ENCODE data around the gene ASF1A.
"Not testable (repeated sequence)": the region's sequence is repeated elsewhere in the genome, so short reads cannot be mapped to it uniquely, and the experiment has no call there.

Gene ASF1A

GRCh38 chr6:118893807-118894424 lies at the start of gene ASF1A:
ASF1A (plus strand) TSS chr6:118894152; CDS start chr6:118894414, 262 bp downstream.
- H3K4me3 ChIP-seq (ENCODE audit: low read length), result peak within 1 kb of the TSS; percentile 98
- no peaks in the 10 kb centered on the region for H3K27me3 ChIP-seq (ENCODE audit: insufficient read depth, low read length)
- peak within 1 kb of the TSS; percentile 97 for H3K9ac ChIP-seq (ENCODE audit: low read depth, low read length)
- H3K4me1 ChIP-seq (ENCODE audit: insufficient read depth, low read length), result peaks cover 19% of the 10 kb centered on the region
- H3K27ac ChIP-seq (ENCODE audit: low read length), result peak within 1 kb of the TSS; percentile 87
- H3K36me3 ChIP-seq (ENCODE audit: insufficient read depth, low read depth, low read length), result peaks cover 14% of the 10 kb centered on the region; the same call in 1 of the 2 replicates
- H3K9me3 ChIP-seq (ENCODE audit: insufficient read depth, low read depth, low read length), result no peaks in the 10 kb centered on the region

- no peaks in the 10 kb centered on the region; the same call in 1 of the 2 replicates for H3K36me3 ChIP-seq (ENCODE audit: insufficient read depth, low read depth, low read length)
- H3K27me3 ChIP-seq (ENCODE audit: insufficient read depth, low read length), result no peaks in the 10 kb centered on the region
- no peak overlapping the region for H3K9ac ChIP-seq (ENCODE audit: low read depth, low read length)
- no peak overlapping the region for H3K4me3 ChIP-seq (ENCODE audit: low read length)
- no peaks in the 10 kb centered on the region for H3K4me1 ChIP-seq (ENCODE audit: insufficient read depth, low read length)
- H3K9me3 ChIP-seq (ENCODE audit: insufficient read depth, low read depth, low read length), result no peaks in the 10 kb centered on the region
- no peak overlapping the region for H3K27ac ChIP-seq (ENCODE audit: low read length)
Observed at GRCh38 chr6:118844915-118845314, 49.0 kb upstream of the ASF1A start.

GRCh38 chr6:118853408-118853807 lies 40.5 kb upstream of the ASF1A start:
- no peaks in the 10 kb centered on the region for H3K9me3 ChIP-seq (ENCODE audit: insufficient read depth, low read depth, low read length)
- H3K27me3 ChIP-seq (ENCODE audit: insufficient read depth, low read length), result no peaks in the 10 kb centered on the region
- H3K36me3 ChIP-seq (ENCODE audit: insufficient read depth, low read depth, low read length), result no peaks in the 10 kb centered on the region
- no peak overlapping the region for H3K4me3 ChIP-seq (ENCODE audit: low read length)
- no peaks in the 10 kb centered on the region for H3K4me1 ChIP-seq (ENCODE audit: insufficient read depth, low read length)
- no peak overlapping the region for H3K27ac ChIP-seq (ENCODE audit: low read length)
- H3K9ac ChIP-seq (ENCODE audit: low read depth, low read length), result no peak overlapping the region

GRCh38 chr6:118856301-118856700 lies 37.7 kb upstream of the ASF1A start:
- no peaks in the 10 kb centered on the region for H3K36me3 ChIP-seq (ENCODE audit: insufficient read depth, low read depth, low read length)
- no peak overlapping the region for H3K4me3 ChIP-seq (ENCODE audit: low read length)
- H3K27me3 ChIP-seq (ENCODE audit: insufficient read depth, low read length), result no peaks in the 10 kb centered on the region
- no peak overlapping the region for H3K27ac ChIP-seq (ENCODE audit: low read length)
- H3K4me1 ChIP-seq (ENCODE audit: insufficient read depth, low read length), result no peaks in the 10 kb centered on the region
- H3K9ac ChIP-seq (ENCODE audit: low read depth, low read length), result no peak overlapping the region
- H3K9me3 ChIP-seq (ENCODE audit: insufficient read depth, low read depth, low read length), result no peaks in the 10 kb centered on the region

- H3K27ac ChIP-seq (ENCODE audit: low read length), result no peak overlapping the region
- H3K9ac ChIP-seq (ENCODE audit: low read depth, low read length), result no peak overlapping the region
Observed at GRCh38 chr6:118859517-118860064, 34.4 kb upstream of the ASF1A start.

GRCh38 chr6:118860363-118860762 lies 33.6 kb upstream of the ASF1A start:
- Histone ChIP-seq H3K27me3 (ENCODE audit: insufficient read depth, low read length) (no peaks in the 10 kb centered on the region), H3K36me3 (ENCODE audit: insufficient read depth, low read depth, low read length) (no peaks in the 10 kb centered on the region), H3K9me3 (ENCODE audit: insufficient read depth, low read depth, low read length) (peaks cover 5% of the 10 kb centered on the region; the same call in 1 of the 2 replicates), H3K4me1 (ENCODE audit: insufficient read depth, low read length) (no peaks in the 10 kb centered on the region), H3K27ac (ENCODE audit: low read length) (no peak overlapping the region), H3K9ac (ENCODE audit: low read depth, low read length) (no peak overlapping the region), H3K4me3 (ENCODE audit: low read length) (no peak overlapping the region)

More at GRCh38 chr6:118859517-118860064, 34.4 kb upstream of the ASF1A start:
- no peaks in the 10 kb centered on the region for H3K36me3 ChIP-seq (ENCODE audit: insufficient read depth, low read depth, low read length)
- H3K4me3 ChIP-seq (ENCODE audit: low read length), result no peak overlapping the region
- H3K4me1 ChIP-seq (ENCODE audit: insufficient read depth, low read length), result no peaks in the 10 kb centered on the region
- H3K27me3 ChIP-seq (ENCODE audit: insufficient read depth, low read length), result no peaks in the 10 kb centered on the region
- peaks cover 5% of the 10 kb centered on the region; the same call in 1 of the 2 replicates for H3K9me3 ChIP-seq (ENCODE audit: insufficient read depth, low read depth, low read length)

- Histone ChIP-seq H3K4me3 (ENCODE audit: low read length) (no peak overlapping the region), H3K4me1 (ENCODE audit: insufficient read depth, low read length) (no peaks in the 10 kb centered on the region), H3K9ac (ENCODE audit: low read depth, low read length) (no peak overlapping the region), H3K27ac (ENCODE audit: low read length) (no peak overlapping the region), H3K36me3 (ENCODE audit: insufficient read depth, low read depth, low read length) (no peaks in the 10 kb centered on the region), H3K27me3 (ENCODE audit: insufficient read depth, low read length) (no peaks in the 10 kb centered on the region), H3K9me3 (ENCODE audit: insufficient read depth, low read depth, low read length) (peaks cover 5% of the 10 kb centered on the region; the same call in 1 of the 2 replicates)
Observed at GRCh38 chr6:118860880-118861279, 33.1 kb upstream of the ASF1A start.

GRCh38 chr6:118862443-118862842 lies 31.5 kb upstream of the ASF1A start:
- Histone ChIP-seq H3K27me3 (ENCODE audit: insufficient read depth, low read length) (no peaks in the 10 kb centered on the region), H3K36me3 (ENCODE audit: insufficient read depth, low read depth, low read length) (no peaks in the 10 kb centered on the region), H3K4me3 (ENCODE audit: low read length) (no peak overlapping the region), H3K9ac (ENCODE audit: low read depth, low read length) (no peak overlapping the region), H3K4me1 (ENCODE audit: insufficient read depth, low read length) (no peaks in the 10 kb centered on the region), H3K9me3 (ENCODE audit: insufficient read depth, low read depth, low read length) (peaks cover 5% of the 10 kb centered on the region; the same call in 1 of the 2 replicates), H3K27ac (ENCODE audit: low read length) (no peak overlapping the region)

GRCh38 chr6:118864341-118865099 lies 29.4 kb upstream of the ASF1A start:
- Histone ChIP-seq H3K4me3 (ENCODE audit: low read length) (no peak overlapping the region), H3K36me3 (ENCODE audit: insufficient read depth, low read depth, low read length) (no peaks in the 10 kb centered on the region), H3K9ac (ENCODE audit: low read depth, low read length) (no peak overlapping the region), H3K4me1 (ENCODE audit: insufficient read depth, low read length) (no peaks in the 10 kb centered on the region), H3K27me3 (ENCODE audit: insufficient read depth, low read length) (no peaks in the 10 kb centered on the region), H3K27ac (ENCODE audit: low read length) (no peak overlapping the region), H3K9me3 (ENCODE audit: insufficient read depth, low read depth, low read length) (peaks cover 5% of the 10 kb centered on the region; the same call in 1 of the 2 replicates)

- Histone ChIP-seq H3K27ac (ENCODE audit: low read length) (no peak overlapping the region), H3K27me3 (ENCODE audit: insufficient read depth, low read length) (no peaks in the 10 kb centered on the region), H3K9me3 (ENCODE audit: insufficient read depth, low read depth, low read length) (peaks cover 5% of the 10 kb centered on the region; the same call in 1 of the 2 replicates), H3K36me3 (ENCODE audit: insufficient read depth, low read depth, low read length) (no peaks in the 10 kb centered on the region), H3K9ac (ENCODE audit: low read depth, low read length) (no peak overlapping the region), H3K4me3 (ENCODE audit: low read length) (no peak overlapping the region), H3K4me1 (ENCODE audit: insufficient read depth, low read length) (no peaks in the 10 kb centered on the region)
Observed at GRCh38 chr6:118865100-118865391, 28.9 kb upstream of the ASF1A start.

GRCh38 chr6:118867181-118867580 lies 26.8 kb upstream of the ASF1A start:
- Histone ChIP-seq H3K9me3 (ENCODE audit: insufficient read depth, low read depth, low read length) (peaks cover 1% of the 10 kb centered on the region; the same call in 1 of the 2 replicates), H3K4me3 (ENCODE audit: low read length) (no peak overlapping the region), H3K4me1 (ENCODE audit: insufficient read depth, low read length) (no peaks in the 10 kb centered on the region), H3K27ac (ENCODE audit: low read length) (no peak overlapping the region), H3K36me3 (ENCODE audit: insufficient read depth, low read depth, low read length) (no peaks in the 10 kb centered on the region), H3K27me3 (ENCODE audit: insufficient read depth, low read length) (no peaks in the 10 kb centered on the region), H3K9ac (ENCODE audit: low read depth, low read length) (no peak overlapping the region)

GRCh38 chr6:118868901-118869300 lies 25.1 kb upstream of the ASF1A start:
- not testable (repeated sequence) for H3K27me3 ChIP-seq (ENCODE audit: insufficient read depth, low read length); H3K4me3 ChIP-seq (ENCODE audit: low read length); H3K9me3 ChIP-seq (ENCODE audit: insufficient read depth, low read depth, low read length)

More at GRCh38 chr6:118868901-118869300, 25.1 kb upstream of the ASF1A start:
- H3K36me3 ChIP-seq (ENCODE audit: insufficient read depth, low read depth, low read length); H3K9ac ChIP-seq (ENCODE audit: low read depth, low read length); H3K27ac ChIP-seq (ENCODE audit: low read length); H3K4me1 ChIP-seq (ENCODE audit: insufficient read depth, low read length): not testable (repeated sequence)

All from iPS-20b (cell line).